ENCODE measurements around the gene ERICH4. TPM values are rescaled to one million over a fixed set of nuclear protein-coding genes. Genes with fewer than 3 reads are reported as not detected.

Gene ERICH4
- total RNA-seq, 2 donors from 2014 or later, result not detected

DNA sequence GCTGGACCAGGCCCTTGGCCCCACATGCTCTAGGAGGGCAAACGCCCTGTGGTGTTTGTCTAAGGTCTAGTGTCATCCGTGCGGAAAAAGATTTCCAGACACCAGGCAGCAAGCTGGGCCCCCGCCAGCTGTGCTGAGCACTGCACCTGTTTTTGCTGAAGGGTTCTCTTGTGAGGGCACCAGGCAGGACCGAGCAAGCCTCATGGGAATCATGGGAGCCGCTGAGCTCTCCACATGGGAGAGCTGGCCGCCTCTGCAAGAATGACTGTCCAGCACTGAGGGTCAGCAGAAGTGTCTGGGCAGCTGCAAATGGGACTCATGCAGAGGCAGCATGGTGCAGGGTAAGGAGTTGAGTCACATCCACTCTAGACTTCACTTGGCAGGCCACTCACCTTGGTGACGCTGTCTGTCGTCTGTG lies 27.8 kb upstream of the ERICH4 start:
- H3K27me3 ChIP-seq, result no peaks in the 10 kb centered on the region
- TF ChIP-seq, protein P1, sequence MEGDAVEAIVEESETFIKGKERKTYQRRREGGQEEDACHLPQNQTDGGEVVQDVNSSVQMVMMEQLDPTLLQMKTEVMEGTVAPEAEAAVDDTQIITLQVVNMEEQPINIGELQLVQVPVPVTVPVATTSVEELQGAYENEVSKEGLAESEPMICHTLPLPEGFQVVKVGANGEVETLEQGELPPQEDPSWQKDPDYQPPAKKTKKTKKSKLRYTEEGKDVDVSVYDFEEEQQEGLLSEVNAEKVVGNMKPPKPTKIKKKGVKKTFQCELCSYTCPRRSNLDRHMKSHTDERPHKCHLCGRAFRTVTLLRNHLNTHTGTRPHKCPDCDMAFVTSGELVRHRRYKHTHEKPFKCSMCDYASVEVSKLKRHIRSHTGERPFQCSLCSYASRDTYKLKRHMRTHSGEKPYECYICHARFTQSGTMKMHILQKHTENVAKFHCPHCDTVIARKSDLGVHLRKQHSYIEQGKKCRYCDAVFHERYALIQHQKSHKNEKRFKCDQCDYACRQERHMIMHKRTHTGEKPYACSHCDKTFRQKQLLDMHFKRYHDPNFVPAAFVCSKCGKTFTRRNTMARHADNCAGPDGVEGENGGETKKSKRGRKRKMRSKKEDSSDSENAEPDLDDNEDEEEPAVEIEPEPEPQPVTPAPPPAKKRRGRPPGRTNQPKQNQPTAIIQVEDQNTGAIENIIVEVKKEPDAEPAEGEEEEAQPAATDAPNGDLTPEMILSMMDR (IDR thresholded peaks at IDR 0.05), result no peak
- no peak overlapping the region for H3K4me3 ChIP-seq
- intact Hi-C loops (cut with DNase I), result no loop called here
- peak overlapping the region in 1 of 2 donors; percentile 32 for H3K9ac ChIP-seq (ENCODE audit: low read depth in 2 of 2, low read length in 2 of 2)
- no peak overlapping the region for H3K27ac ChIP-seq
- H3K36me3 ChIP-seq, result peaks cover 6% of the 10 kb centered on the region
- H3K4me1 ChIP-seq, result no peaks in the 10 kb centered on the region
- DNase-seq, result no peak
- no peaks in the 10 kb centered on the region for H3K9me3 ChIP-seq

GRCh38 chr19:41416194-41416674 lies 26.7 kb upstream of the ERICH4 start:
- TF ChIP-seq, protein P1 (IDR thresholded peaks at IDR 0.05), result no peak
- H3K27me3 ChIP-seq, result no peaks in the 10 kb centered on the region
- peaks cover 6% of the 10 kb centered on the region for H3K36me3 ChIP-seq
- no peaks in the 10 kb centered on the region for H3K9me3 ChIP-seq
- peak overlapping the region in 1 of 2 donors; percentile 28 for H3K9ac ChIP-seq (ENCODE audit: low read depth in 2 of 2, low read length in 2 of 2)
- H3K4me3 ChIP-seq, result no peak overlapping the region
- peak; percentile 95 for DNase-seq
- no peak overlapping the region for H3K27ac ChIP-seq
- H3K4me1 ChIP-seq, result no peaks in the 10 kb centered on the region
- intact Hi-C loops (cut with DNase I), result no loop called here

- H3K9me3 ChIP-seq, result no peaks in the 10 kb centered on the region
- H3K27me3 ChIP-seq, result no peaks in the 10 kb centered on the region
- H3K36me3 ChIP-seq, result peaks cover 9% of the 10 kb centered on the region
- intact Hi-C loops (cut with DNase I), result no loop called here
- TF ChIP-seq, protein P1 (IDR thresholded peaks at IDR 0.05), result no peak
- no peak for DNase-seq
- H3K27ac ChIP-seq, result peak overlapping the region; percentile 53
- no peak overlapping the region for H3K4me3 ChIP-seq
- H3K9ac ChIP-seq (ENCODE audit: low read depth in 2 of 2, low read length in 2 of 2), result no peak overlapping the region
- H3K4me1 ChIP-seq, result peaks cover 6% of the 10 kb centered on the region
Measured at GRCh38 chr19:41420101-41420880, 22.7 kb upstream of the ERICH4 start.

DNA sequence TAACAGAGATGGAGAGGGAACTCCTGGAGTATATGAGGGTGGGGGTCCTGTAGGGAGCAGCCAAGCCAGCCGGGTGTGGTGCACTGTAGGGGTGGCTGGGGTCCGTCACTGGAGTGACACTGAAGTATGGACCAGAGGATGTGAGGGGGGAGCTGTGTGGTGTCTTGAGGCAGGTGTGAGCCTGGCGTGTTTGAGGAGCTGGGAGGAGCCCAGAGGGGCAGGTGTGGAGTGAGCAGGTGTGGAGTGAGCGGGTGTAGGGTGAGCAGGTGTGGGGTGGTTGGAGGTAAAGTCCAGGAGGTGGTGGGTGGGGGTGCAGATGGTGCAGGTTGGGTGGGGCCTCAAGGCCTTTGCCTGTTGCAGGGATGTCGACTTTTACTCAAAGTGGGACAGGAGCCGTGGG lies 21.6 kb upstream of the ERICH4 start:
- H3K4me3 ChIP-seq, result no peak overlapping the region
- peaks cover 6% of the 10 kb centered on the region for H3K4me1 ChIP-seq
- intact Hi-C loops (cut with DNase I), result no loop called here
- TF ChIP-seq, protein P1 (IDR thresholded peaks at IDR 0.05), result no peak
- peaks cover 9% of the 10 kb centered on the region for H3K36me3 ChIP-seq
- H3K27ac ChIP-seq, result peak overlapping the region; percentile 53
- H3K9ac ChIP-seq (ENCODE audit: low read depth in 2 of 2, low read length in 2 of 2), result peak overlapping the region; percentile 27 to 48
- H3K27me3 ChIP-seq, result no peaks in the 10 kb centered on the region
- peak; percentile 79 for DNase-seq
- H3K9me3 ChIP-seq, result no peaks in the 10 kb centered on the region

DNA sequence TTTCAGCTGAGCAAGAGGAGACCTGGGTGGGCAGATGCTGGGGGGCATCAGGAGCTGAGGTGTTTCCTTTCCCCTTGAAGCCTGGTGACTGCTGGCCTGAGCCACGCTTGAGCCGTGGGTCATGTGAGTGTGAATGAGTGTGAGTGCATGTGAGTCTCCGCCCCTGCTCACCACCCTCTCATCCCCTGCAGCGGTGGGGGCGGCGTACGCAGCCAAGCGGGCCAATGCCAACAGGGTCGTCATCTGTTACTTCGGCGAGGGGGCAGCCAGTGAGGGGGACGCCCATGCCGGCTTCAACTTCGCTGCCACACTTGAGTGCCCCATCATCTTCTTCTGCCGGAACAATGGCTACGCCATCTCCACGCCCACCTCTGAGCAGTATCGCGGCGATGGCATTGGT lies 21.0 kb upstream of the ERICH4 start:
- TF ChIP-seq, protein P1 (IDR thresholded peaks at IDR 0.05), result no peak
- DNase-seq, result no peak
- H3K27ac ChIP-seq, result peak overlapping the region; percentile 17
- H3K36me3 ChIP-seq, result peaks cover 9% of the 10 kb centered on the region
- H3K4me3 ChIP-seq, result no peak overlapping the region
- H3K9me3 ChIP-seq, result no peaks in the 10 kb centered on the region
- peak overlapping the region in 1 of 2 donors; percentile 48 for H3K9ac ChIP-seq (ENCODE audit: low read depth in 2 of 2, low read length in 2 of 2)
- H3K27me3 ChIP-seq, result no peaks in the 10 kb centered on the region
- peaks cover 6% of the 10 kb centered on the region for H3K4me1 ChIP-seq
- intact Hi-C loops (cut with DNase I), result no loop called here
